ENCODE data around the gene HERC3. TPM values are rescaled to one million over a fixed set of nuclear protein-coding genes. Genes with fewer than 3 reads are reported as not detected.

The HERC3 gene
- total RNA-seq, result 13.3 and 13.9 TPM in 2 replicates

GRCh38 chr4:88591787-88592599 lies at the start of gene HERC3:
Gene HERC3, plus strand, starts transcription at chr4:88592480. Its CDS starts 13,344 bp downstream, at chr4:88605824.

GRCh38 chr4:88697588-88698329 lies 105.5 kb downstream of the HERC3 start, which contains the start of gene NAP1L5:
Gene NAP1L5, minus strand, starts transcription at chr4:88697829. Its CDS starts 75 bp downstream, at chr4:88697754.

Other genes with a start within 250 kb of the HERC3 start
- gene HERC6, start 213.6 kb upstream of the HERC3 start, total RNA-seq, result 8.4 and 9.0 TPM in 2 replicates
- 1.9 and 5.6 TPM in 2 replicates for gene HERC5, start 135.4 kb upstream of the HERC3 start, total RNA-seq
- gene PYURF, start 68.7 kb upstream of the HERC3 start, total RNA-seq, result 67.1 and 74.7 TPM in 2 replicates
- 5.8 and 7.7 TPM in 2 replicates for gene NAP1L5, start 105.3 kb downstream of the HERC3 start, total RNA-seq

Data from bronchial smooth muscle cell (primary cell).